HL-60/S4 treated with phorbol 12-myristate 13-acetate at 8.2 ng/mL for 4 days and 3 days (cell line): ENCODE data around the gene YJU2.
"Not testable (repeated sequence)": the region's sequence is repeated elsewhere in the genome, so short reads cannot be mapped to it uniquely, and the experiment has no call there.

Experiments
- in situ Hi-C: fragments of 300-500 bp; cut with MboI; formaldehyde crosslinking; loops from 2 replicates; pipeline ENCODE4 v1.15.0; 2022; ENCODE audit warnings: low sequenced_read_pairs

The YJU2 gene

DNA sequence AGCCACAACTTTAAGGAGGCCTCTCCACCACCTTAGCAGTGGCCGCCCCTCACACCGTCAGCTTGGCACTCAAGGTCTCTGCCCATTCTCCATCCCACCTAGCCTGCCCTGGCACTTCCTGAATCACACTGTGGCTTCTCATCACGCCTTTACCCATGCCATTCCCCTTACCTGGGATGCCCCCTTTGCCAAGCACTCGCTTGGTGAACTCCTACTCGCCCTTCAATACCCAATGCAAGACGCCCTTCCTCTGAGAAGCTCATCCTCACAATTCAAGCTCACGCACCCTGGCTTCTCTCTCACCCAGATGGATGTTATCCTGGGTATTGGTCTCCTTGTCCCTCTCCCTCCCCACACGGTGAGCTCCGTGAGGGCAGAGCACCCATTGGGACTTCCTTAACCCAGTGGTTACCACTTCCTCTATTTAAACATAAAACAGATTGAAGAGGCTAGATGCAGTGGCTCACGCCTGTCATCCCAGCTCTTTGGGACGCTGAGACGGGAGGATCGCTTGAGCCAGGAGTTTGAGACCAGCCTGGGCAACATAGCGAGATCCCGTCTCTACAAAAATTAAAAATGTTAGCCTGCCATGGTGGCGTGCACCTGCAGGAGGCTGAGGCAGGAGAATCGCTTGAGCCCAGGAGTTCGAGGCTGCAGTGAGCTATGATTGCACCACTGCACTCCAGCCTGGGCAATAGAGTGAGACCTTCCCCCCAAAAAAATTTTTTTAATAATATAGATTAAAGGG is 19.5 kb downstream of the YJU2 start:
- in situ Hi-C loops, result no loop called here

DNA sequence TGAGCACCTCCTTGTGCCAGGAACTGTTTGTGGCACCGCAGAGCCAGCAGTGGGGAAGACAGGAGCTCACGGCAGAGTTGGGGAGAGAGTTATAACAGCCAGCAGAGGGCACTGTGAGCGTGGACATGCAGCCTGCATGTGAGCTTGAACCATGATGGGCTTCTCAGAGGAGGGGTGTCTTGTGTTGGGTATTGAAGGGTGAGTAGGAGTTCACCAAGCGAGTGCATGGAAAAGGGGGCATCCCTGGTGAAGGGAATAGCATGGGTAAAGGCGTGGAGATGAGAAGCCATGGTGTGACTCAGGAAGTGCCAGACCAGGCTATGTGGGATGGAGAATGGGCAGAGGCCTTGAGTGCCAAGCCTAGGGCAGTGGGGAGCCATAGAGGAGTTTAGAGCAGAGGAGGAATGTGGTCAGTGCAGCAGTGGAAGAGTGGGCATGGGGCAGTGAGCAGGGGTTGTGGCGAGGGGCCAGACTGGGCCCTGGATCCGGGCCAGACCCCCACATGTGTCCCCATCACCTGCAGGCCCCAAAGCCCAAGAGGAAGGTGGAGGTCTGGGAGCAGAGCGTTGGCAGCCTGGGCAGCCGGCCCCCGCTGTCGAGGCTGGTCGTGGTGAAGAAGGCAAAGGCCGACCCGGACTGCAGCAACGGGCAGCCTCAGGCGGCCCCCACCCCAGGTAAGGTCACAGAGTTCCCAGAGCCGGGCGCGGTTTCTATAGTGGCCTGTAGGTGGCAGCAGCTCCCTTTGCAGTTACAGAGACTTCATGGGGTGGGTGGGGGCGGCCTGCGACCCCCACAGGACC is 20.4 kb downstream of the YJU2 start:
- in situ Hi-C loops, result no loop called here

DNA sequence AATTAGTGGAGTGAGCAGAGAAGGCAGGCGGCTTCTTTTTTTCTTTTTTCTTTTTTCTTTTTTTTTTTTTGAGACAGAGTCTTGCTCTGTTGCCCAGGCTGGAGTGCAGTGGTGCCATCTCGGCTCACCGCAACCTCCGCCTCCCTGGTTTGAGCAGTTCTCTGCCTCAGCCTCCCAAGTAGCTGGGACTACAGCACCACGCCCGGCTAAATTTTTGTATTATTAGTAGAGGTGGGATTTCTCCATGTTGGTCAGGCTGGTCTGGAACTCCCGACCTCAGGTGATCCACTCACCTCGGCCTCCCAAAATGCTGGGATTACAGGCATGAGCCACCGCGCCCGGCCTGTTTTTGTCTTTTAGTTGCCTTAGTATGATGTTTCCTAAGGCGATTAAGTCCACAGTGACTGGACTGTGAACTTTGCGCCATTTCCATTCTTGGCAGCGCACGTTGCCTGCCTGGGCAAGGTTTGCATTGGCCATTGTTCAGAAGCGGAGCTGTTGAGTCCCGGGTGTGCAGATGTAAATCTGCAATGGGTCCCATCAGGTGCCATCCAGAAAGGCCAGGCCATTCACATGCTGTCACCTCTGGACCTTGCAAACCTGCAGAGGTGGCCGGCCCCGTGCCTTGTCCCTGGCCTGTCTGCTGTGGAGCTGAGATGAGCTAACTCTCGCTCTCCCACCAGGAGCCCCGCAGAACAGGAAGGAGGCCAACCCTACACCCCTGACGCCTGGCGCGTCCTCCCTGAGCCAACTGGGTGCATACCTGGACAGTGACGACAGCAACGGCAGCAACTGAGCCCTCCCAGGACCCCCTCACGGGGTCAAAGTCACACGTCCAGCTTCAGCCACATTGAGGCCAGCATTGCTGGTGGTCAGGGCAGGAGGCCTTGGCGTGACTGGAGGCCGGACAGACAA is 21.3 kb downstream of the YJU2 start:
- in situ Hi-C loops, result no loop called here

DNA sequence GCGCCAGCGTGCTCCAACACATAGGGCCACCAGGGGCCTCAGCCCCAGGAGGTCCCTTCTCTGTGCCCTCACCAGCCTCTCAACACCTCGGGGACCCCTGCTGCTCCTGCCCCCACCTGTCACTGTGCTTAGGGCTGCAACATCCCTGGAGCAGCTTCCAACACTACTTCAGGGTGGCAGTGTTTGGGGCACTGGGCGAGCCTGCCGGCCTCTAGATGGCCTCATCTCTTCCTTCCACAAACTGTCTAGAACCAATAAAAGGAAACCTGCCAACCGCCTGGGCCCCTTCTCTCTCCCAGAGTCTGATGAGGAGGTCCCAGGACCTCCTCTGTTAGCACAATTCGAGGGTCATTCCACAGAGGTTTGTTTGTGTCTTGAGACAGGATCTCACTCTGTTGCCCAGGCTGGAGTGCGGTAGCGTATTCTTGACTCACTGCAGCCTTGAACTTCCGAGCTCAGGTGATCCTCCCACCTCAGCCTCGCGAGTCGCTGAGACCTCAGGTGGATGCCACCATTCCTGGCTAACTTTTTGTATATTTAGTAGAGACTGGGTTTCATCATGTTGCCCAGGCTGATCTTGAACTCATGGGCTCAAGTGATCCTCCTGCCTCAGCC is 22.0 kb downstream of the YJU2 start:
- in situ Hi-C loops, result no loop called here

DNA sequence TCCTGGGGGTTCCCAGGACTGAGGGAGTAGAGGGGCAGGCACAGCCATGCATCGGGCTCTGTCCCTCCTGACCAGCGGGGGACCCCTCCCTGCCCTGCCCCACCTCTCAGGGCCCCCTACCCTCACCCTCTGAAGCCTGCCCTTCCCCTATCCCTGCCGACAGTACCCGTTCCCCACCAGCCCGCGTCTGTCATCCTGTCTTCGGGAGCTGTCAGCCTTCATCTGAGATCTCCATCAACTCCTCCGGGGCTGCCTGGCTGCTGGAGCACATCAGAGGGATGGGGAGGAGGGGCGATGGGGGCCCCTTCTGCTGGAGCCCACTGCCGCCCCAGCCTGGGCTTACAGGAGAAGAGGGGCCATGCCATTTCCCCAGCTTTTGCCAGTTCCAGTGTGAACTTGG is 26.0 kb downstream of the YJU2 start:
- in situ Hi-C loops, result no loop called here

DNA sequence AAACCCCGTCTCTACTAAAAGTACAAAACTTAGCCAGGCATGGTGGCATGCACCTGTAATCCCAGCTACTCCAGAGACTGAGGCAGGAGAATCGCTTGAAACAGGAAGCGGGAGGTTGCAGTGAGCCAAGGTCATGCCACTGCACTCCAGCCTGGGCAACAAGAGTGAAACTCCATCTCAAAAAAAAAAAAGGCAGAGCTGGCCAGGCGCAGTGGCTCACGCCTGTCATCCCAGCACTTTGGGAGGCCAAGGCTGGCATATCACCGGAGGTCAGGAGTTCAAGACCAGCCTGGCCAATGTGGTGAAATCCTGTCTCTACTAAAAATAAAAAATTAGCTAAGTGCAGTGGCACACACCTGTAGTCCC is 27.4 kb downstream of the YJU2 start:
- in situ Hi-C loops, result not testable (repeated sequence)

DNA sequence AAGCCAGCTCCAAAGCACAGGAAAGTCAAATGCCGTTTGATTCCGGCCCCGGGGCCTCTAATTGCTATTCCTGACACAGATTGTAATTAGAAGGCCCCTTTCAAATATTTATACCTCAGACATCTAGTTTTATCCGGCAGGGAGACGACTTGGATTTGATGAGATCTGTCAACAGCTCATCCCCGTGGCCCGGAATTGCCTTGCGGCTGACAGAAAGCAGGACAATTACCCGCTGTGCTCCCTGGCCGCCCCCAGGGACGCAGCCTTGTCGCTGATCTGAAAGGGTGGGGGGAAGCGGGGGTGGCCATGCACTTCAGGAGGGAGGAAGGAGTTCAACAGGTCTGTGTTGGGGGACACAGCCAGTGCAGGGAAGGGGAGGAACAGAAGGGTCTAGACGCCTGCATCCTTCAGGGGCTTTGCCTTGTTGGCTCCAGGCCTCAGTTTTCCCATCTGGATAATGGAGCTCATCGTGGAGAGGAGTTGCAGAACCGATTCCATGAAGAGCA is 30.4 kb downstream of the YJU2 start:
- in situ Hi-C loops, result no loop called here

DNA sequence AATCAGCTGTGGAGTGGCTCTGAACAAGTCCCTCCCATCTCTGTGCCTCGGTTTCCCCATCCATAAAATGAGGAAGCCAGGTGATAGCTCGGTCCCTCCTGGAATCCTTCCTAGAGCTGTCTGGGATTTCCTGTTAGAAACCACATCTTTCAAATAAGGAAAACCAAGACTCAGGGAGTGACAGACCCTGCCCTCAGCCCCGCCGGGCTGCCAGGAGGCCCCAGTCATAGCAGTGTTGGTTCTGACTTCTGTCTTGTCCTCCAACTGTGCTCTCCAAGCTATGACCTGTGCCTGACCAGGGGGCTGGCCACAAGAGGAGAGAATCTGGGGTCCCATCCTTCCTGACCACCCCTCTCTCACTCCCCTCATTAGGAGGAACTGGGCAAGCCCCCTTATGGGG is 31.1 kb downstream of the YJU2 start:
- in situ Hi-C loops, result no loop called here

DNA sequence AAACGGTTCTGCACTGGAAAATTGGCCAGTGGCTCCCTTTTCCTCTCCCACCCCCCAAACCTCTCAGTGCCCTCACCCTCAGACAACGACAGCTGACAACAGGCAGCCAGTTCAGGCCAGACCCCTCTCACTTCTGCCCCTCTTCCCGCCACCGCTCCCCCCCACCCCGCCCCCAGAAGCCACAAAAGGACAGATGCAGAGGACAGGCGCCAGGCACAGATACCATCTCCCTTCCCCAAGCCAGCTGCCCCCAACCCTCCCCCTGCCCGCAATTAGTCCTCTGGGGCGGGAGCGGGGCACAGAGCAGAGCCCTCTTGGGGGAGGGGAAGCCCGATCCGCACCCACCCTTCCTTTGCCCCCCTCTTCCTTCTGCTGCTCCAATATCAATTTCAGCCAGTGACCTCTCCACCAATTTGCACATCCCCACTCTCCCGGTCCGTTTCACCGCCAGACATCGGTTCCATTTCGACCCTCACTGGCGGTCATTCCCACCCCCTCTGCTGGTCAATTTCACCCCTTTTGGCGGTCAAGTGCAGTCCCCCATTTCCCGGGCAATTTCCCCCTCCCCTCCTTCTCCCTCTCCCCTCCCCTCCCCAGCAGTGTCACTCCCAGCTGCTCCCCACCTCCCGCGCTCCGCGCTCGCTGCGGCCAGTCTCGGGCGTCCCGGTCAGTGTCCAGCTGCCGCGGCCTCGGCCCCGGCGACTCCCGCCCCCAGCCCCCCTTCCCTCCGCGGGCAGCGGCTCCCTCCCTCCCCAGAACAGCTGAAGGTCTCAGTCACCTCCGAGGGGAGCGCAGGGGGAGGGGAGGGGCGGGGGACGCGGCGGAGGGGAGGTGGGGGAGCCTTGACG is 31.8 kb downstream of the YJU2 start, which contains the start of gene SHD:
Gene SHD (plus strand): TSS at position 848 of the 848 bp plus-strand sequence. CDS start 798 bp downstream, outside the sequence.
- in situ Hi-C loops, result no loop called here

DNA sequence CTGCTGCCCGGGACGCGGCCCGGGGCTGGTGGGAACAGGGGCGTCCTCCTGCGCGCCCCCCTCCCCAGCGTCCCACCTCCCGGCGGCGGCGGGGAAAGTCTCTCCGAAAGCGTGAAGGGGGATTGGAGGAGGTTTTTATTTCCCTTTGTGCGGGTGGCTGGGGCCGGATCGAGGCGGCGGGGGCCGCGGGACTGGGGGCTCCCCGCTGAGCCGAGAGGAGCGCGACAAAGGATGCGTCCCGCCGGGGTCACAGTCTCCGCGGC is 32.3 kb downstream of the YJU2 start:
- in situ Hi-C loops, result no loop called here

DNA sequence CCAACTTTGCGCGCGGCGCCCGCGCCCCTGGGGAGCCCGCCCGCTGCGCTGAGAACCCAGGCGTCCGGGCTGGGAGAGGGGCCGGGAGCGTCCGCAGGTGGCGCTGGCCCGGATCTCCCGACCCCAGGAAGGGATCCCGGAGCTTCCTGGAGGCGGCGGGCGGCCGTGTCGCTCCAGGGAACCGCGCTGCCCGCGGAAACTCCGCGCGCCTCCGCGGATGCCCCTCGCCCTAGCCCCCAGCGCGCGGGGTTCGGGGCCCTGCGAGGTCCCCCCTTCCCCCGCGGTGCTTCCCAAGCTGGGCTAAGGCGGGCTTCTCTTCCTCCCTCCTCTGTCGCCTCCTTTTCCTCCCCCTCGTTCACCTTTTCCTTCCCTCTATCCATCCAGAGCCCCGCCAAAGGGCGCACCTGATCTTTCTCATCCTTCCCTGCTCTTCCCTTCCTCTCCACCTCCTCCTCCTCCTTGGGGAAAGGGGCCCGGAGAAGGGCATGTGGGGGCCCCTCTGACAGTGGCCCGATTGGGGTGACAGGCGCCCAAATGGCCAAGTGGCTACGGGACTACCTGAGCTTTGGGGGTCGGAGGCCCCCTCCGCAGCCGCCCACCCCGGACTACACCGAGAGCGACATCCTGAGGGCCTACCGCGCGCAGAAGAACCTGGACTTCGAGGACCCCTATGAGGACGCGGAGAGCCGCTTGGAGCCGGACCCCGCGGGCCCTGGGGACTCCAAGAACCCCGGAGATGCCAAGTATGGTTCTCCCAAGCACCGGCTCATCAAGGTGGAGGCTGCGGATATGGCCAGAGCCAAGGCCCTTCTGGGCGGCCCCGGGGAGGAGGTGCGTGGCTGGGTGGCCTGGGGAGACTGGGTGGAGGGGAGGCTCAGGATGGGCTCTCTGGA is 32.9 kb downstream of the YJU2 start:
- in situ Hi-C loops, result no loop called here

DNA sequence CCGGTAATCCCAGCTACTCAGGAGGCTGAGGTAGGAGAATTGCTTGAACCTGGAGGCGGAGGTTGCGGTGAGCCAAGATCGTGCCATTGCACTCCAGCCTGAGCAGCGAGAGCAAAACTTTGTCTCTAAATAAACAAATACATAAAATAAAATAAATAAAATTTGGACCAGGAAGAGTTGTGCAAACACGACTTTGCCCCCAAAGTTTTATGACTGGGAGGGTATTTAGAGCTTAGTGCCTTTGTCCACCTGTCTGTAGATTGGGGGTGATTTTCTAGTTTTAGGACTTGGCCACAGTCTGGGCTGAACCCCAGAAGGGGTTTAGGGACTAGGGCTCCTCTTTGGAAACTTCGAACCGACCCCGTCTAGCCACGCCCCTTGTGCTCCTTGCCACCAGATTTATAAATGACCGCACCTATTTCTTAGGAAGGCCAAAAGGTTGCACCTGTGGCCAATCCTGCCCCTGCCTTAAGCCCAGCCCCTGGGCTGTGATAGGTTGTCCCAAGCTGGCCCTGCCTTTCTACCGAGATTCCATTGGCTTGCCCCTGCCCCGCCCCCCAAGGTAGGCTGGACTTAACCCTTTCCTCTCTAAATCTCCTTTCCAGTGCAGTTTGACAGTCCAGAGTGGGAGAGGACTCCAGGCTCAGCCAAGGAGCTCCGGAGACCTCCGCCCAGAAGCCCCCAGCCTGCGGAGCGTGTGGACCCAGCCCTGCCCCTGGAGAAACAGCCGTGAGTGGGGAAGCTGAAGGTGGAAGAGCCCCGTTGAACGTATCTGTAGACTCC is 37.5 kb downstream of the YJU2 start:
- in situ Hi-C loops, result no loop called here

DNA sequence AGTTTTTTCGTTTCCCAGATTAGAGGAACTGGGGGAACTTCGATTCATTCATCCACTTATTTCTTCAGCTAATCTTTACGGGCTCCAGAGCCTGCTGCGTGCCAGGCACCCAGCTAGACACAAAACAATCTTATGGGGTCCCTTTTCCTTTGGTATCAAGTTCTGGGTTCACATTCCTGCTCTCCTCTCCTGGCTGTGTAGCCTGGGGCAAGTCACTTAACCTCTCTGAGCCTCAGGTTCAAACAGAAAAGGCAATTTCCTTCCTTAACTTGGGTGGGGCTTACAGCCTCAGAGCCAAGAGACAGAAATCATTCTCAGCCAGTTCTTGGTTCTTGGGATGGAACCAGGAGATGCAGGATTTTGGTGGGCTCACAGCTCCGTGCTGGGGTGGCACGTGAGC is 38.1 kb downstream of the YJU2 start:
- in situ Hi-C loops, result no loop called here

DNA sequence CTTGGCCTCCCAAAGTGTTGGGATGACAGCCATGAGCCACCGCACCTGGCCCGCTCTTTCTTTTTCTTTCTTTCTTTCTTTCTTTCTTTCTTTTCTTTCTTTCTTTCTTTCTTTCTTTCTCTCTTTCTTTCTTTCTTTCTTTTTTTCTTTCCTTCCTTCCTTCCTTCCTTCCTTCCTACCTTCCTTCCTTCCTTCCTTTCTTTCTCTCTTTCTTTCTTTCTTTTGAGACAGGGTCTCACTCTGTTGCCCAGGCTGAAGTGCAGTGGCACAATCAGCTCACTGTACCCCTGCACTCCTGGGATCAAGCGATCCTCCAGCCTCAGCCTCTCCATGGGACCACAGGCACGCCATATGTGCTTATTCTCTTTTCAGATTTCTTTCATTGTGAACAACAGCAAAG is 39.3 kb downstream of the YJU2 start:
- in situ Hi-C loops, result not testable (repeated sequence)

DNA sequence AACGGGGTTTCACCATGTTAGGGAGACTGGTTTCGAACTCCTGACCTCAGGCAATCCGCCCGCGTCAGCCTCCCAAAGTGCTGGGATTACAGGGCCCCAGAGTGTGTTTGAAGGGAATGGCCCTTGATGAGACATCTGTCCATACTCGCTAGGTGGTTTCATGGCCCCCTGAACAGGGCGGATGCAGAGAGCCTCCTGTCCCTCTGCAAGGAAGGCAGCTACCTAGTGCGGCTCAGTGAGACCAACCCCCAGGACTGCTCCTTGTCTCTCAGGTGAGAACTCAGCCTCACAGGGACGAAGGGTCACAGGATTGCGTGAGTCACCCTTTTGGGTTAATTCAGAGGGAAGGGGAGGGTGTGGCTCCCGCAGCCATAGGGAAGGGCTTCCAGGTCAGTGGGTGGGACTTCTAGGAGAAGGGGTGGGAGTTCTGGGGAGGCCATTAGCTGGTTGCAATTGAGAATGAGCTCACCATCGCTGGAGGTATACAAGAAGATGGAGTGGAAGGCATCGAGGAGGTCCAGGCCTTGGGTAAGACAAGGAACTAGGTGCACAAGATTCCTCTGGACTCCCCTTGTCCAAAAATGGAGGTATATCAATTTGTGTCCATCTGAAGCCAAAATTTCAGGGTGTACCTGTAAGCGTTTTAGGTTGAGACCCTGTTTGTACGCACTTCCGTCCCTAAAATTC is 41.4 kb downstream of the YJU2 start:
- in situ Hi-C loops, result no loop called here

DNA sequence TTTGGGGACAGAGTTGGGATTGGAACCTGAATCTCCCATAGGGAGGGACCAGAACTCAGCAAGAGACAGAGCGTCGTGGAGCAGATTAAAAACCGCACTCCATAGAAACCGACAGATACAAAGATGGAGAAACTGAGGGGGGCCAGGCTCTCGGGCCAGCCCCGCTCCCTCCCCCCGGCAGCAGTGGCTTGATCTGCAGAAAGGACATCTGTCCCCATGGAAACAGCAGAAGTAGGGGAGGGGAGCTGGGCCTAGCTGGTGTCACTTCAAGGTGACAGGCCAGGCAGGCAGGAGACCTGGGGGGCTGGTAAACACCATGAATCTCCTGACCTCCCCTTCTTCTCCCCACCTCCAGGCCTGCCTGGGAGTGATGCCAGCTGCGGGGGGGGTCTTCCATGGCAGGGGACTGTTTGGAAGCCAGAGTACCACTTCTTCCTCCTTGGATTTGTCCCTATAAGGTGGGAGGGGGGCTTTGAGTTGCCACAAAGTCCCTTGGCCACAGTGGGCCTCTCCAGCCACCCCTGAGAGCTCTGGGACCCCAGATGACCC is 44.4 kb downstream of the YJU2 start:
- in situ Hi-C loops, result no loop called here

DNA sequence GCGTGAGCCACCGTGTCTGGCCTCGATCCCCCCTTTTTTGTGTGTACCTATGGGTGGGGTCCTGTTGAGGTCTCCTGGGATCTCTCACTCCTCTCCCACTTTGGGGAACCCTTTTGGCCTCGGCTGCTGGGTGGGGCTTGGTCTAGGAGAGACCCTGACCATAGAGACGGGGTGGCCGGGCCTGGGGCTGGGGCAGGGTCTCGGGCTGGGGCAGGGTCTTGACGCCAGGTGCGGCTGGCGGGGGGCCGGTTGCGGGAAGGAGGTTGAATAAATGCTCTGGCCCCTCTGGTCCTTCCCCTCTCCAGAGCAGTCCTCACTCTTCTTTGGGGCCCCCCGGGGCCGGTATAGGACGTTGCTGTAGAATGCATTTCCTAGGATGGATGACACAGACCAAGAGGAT is 45.6 kb downstream of the YJU2 start:
- in situ Hi-C loops, result no loop called here
